Activated effector memory CD4-positive, alpha-beta T cell treated with Interleukin-2 at 50 U/mL for 16 hours (primary cell): Measurements from ENCODE around the gene SLC35F4.
"Not testable (repeated sequence)": the region's sequence is repeated elsewhere in the genome, so short reads cannot be mapped to it uniquely, and the experiment has no call there.

ENCODE experiments used
- DNase-seq: peaks from one replicate; pipeline ENCODE4 v3.0.0-alpha.2; 2020

Gene SLC35F4

GRCh38 chr14:57865403-57866198, at the start of gene SLC35F4:
Gene SLC35F4 (minus strand): TSS chr14:57866092.
- DNase-seq: no peak

- no peak for DNase-seq
These were observed 43.7 kb upstream of the SLC35F4 start for GRCh38 chr14:57909626-57910025.

- no peak for DNase-seq
These were observed 38.1 kb upstream of the SLC35F4 start for GRCh38 chr14:57903954-57904353.

GRCh38 chr14:57898837-57899572, 33.1 kb upstream of the SLC35F4 start:
- DNase-seq: no peak

GRCh38 chr14:57897144-57897748, 31.4 kb upstream of the SLC35F4 start:
- no peak for DNase-seq

GRCh38 chr14:57889245-57889644, 23.4 kb upstream of the SLC35F4 start:
- DNase-seq: no peak

GRCh38 chr14:57884175-57884574, 18.3 kb upstream of the SLC35F4 start:
- DNase-seq: no peak

- no peak for DNase-seq
These were observed 17.2 kb upstream of the SLC35F4 start for GRCh38 chr14:57883061-57883460.

- DNase-seq: no peak
These were observed 13.6 kb upstream of the SLC35F4 start for GRCh38 chr14:57879516-57879915.

- no peak for DNase-seq
These were observed 10.1 kb upstream of the SLC35F4 start for GRCh38 chr14:57875985-57876384.

- DNase-seq: no peak
These were observed 9.4 kb upstream of the SLC35F4 start for GRCh38 chr14:57875296-57875695.

GRCh38 chr14:57871459-57872080, 5.7 kb upstream of the SLC35F4 start:
- DNase-seq: no peak

GRCh38 chr14:57870686-57871457, 5.0 kb upstream of the SLC35F4 start:
- DNase-seq: no peak

- no peak for DNase-seq
These were observed 3.7 kb upstream of the SLC35F4 start for GRCh38 chr14:57869617-57870016.

- DNase-seq: no peak
These were observed 360 bp upstream of the SLC35F4 start for GRCh38 chr14:57866199-57866705.

- no peak for DNase-seq
These were observed 858 bp downstream of the SLC35F4 start for GRCh38 chr14:57865066-57865402.

- no peak for DNase-seq
These were observed 1.2 kb downstream of the SLC35F4 start for GRCh38 chr14:57864659-57865058.

GRCh38 chr14:57863471-57863870, 2.4 kb downstream of the SLC35F4 start:
- no peak for DNase-seq

GRCh38 chr14:57855666-57856065, 10.2 kb downstream of the SLC35F4 start:
- not testable (repeated sequence) for DNase-seq

GRCh38 chr14:57854571-57854970, 11.3 kb downstream of the SLC35F4 start:
- no peak for DNase-seq

- no peak for DNase-seq
These were observed 14.5 kb downstream of the SLC35F4 start for GRCh38 chr14:57851354-57851753.

- DNase-seq: no peak
These were observed 17.1 kb downstream of the SLC35F4 start for GRCh38 chr14:57848786-57849185.

- DNase-seq: no peak
These were observed 17.5 kb downstream of the SLC35F4 start for GRCh38 chr14:57848353-57848752.
